Choroid plexus epithelial cell (primary cell): ENCODE measurements around the gene TERB2.
"Not testable (repeated sequence)": the region's sequence is repeated elsewhere in the genome, so short reads cannot be mapped to it uniquely, and the experiment has no call there.

ENCODE experiments used
- DNase-seq: peaks from one replicate; pipeline ENCODE4 v3.0.0-alpha.2; 2010; ENCODE audit warnings: low read depth
- H3K4me3 ChIP-seq: 2 replicates; pipeline ENCODE4 v1.5.1; 2011; ENCODE audit warnings: low read depth, mild to moderate bottlenecking, control low read depth, low read length, moderate library complexity
- CTCF ChIP-seq: conservative IDR thresholded peaks from 2 replicates; pipeline ENCODE4 v1.5.1; 2011; ENCODE audit warnings: low read depth, mild to moderate bottlenecking, control low read depth, inconsistent platforms, low read length, moderate library complexity

Gene TERB2

GRCh38 chr15:44956388-44956787, at the start of gene TERB2:
TERB2 (plus strand) TSS chr15:44956687; CDS start chr15:44956719, 32 bp downstream.
- no peak within 1 kb of the TSS for H3K4me3 ChIP-seq
- DNase-seq = no peak
- TF ChIP-seq CTCF = no peak

GRCh38 chr15:44909423-44909822, 47.1 kb upstream of the TERB2 start:
- no peak for DNase-seq
- TF ChIP-seq CTCF = no peak
- no peak overlapping the region for H3K4me3 ChIP-seq

GRCh38 chr15:44910981-44911625, 45.4 kb upstream of the TERB2 start:
- no peak for DNase-seq
- TF ChIP-seq CTCF = no peak
- no peak overlapping the region for H3K4me3 ChIP-seq

- DNase-seq, H3K4me3 ChIP-seq: not testable (repeated sequence)
These were observed 44.3 kb upstream of the TERB2 start for GRCh38 chr15:44912186-44912585.

GRCh38 chr15:44912974-44913448, 43.5 kb upstream of the TERB2 start:
- DNase-seq = peak; percentile 0
- H3K4me3 ChIP-seq = not testable (repeated sequence)

- DNase-seq = no peak
- no peak for TF ChIP-seq CTCF
- no peak overlapping the region for H3K4me3 ChIP-seq
These were observed 38.4 kb upstream of the TERB2 start for GRCh38 chr15:44918136-44918535.

- DNase-seq, H3K4me3 ChIP-seq: not testable (repeated sequence)
These were observed 27.8 kb upstream of the TERB2 start for GRCh38 chr15:44928658-44929057.

- not testable (repeated sequence) for H3K4me3 ChIP-seq, DNase-seq
These were observed 26.2 kb upstream of the TERB2 start for GRCh38 chr15:44930283-44930682.

- not testable (repeated sequence) for H3K4me3 ChIP-seq, DNase-seq
These were observed 1.8 kb downstream of the TERB2 start for GRCh38 chr15:44958302-44958701.

- H3K4me3 ChIP-seq = no peak overlapping the region
- no peak for DNase-seq
- TF ChIP-seq CTCF = no peak
These were observed 12.0 kb downstream of the TERB2 start for GRCh38 chr15:44968475-44968874.
